Cardiac muscle cell (in vitro differentiated cells and primary cell): ENCODE data around the gene HSD3B1. TPM values are rescaled to one million over a fixed set of nuclear protein-coding genes. Genes with fewer than 3 reads are reported as not detected.
A peak's percentile ranks its signal among the peaks of the same experiment; 100 is the strongest.
"Not testable (repeated sequence)": the region's sequence is repeated elsewhere in the genome, so short reads cannot be mapped to it uniquely, and the experiment has no call there.

ENCODE experiments used
- DNase-seq, 2 donors: peaks; one replicate each; pipeline versions ENCODE4 v3.0.0 to v3.0.0-alpha.2; 2010 to 2017; ENCODE audit warnings: low read depth in 1 of 2, low spot score in 1 of 2
- H3K27ac ChIP-seq: fragments of 200-600 bp; sonication (generic); 2 replicates; pipeline ENCODE4 v1.5.1; 2016
- H3K27me3 ChIP-seq: fragments of 200-600 bp; sonication (generic); 2 replicates; pipeline ENCODE4 v1.6.0; 2016; ENCODE audit warnings: control low read depth
- H3K36me3 ChIP-seq: fragments of 200-600 bp; sonication (generic); 2 replicates; pipeline ENCODE4 v1.5.1; 2016; ENCODE audit warnings: control low read depth
- H3K4me1 ChIP-seq: fragments of 200-600 bp; sonication (generic); 2 replicates; pipeline ENCODE4 v1.8.1; 2017; ENCODE audit warnings: low read depth, mild to moderate bottlenecking, mixed run types
- H3K4me3 ChIP-seq: fragments of 200-600 bp; sonication (generic); 2 replicates; pipeline ENCODE4 v1.5.1; 2016; ENCODE audit warnings: mild to moderate bottlenecking
- H3K9me3 ChIP-seq: fragments of 200-600 bp; sonication (generic); 2 replicates; pipeline ENCODE4 v1.5.1; 2017; ENCODE audit warnings: low read depth, mild to moderate bottlenecking, control low read depth
- polyA plus RNA-seq: library from polyadenylated mRNA; unstranded; fragments of >200 nt; fragmentation: Nextera tagmentation; extraction: Ambion mirVana; gene quantifications from 2 replicates; pipeline ENCODE4 v1.2.1, GENCODE V29; 2016
- total RNA-seq: library from RNA; depleted of rRNA; stranded (reverse); fragments of >200 nt; gene quantifications from 2 replicates; pipeline ENCODE4 v1.2.3, GENCODE V29; 2016
- TF ChIP-seq, protein P1 (sequence below): IDR thresholded peaks from 2 replicates; pipeline ENCODE4 v1.5.1; 2012; ENCODE audit warnings: low read depth, mild to moderate bottlenecking, low read length

HSD3B1 gene
- total and polyA plus RNA-seq, 2 experiments from 2014 or later, result 0.07 to 0.27 TPM

- TF ChIP-seq, protein P1, sequence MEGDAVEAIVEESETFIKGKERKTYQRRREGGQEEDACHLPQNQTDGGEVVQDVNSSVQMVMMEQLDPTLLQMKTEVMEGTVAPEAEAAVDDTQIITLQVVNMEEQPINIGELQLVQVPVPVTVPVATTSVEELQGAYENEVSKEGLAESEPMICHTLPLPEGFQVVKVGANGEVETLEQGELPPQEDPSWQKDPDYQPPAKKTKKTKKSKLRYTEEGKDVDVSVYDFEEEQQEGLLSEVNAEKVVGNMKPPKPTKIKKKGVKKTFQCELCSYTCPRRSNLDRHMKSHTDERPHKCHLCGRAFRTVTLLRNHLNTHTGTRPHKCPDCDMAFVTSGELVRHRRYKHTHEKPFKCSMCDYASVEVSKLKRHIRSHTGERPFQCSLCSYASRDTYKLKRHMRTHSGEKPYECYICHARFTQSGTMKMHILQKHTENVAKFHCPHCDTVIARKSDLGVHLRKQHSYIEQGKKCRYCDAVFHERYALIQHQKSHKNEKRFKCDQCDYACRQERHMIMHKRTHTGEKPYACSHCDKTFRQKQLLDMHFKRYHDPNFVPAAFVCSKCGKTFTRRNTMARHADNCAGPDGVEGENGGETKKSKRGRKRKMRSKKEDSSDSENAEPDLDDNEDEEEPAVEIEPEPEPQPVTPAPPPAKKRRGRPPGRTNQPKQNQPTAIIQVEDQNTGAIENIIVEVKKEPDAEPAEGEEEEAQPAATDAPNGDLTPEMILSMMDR, result no peak
- no peak overlapping the region for H3K4me3 ChIP-seq
- no peaks in the 10 kb centered on the region for H3K27me3 ChIP-seq
- no peaks in the 10 kb centered on the region for H3K4me1 ChIP-seq
- no peak for DNase-seq
- no peaks in the 10 kb centered on the region for H3K36me3 ChIP-seq
- H3K27ac ChIP-seq, result no peak overlapping the region
- no peaks in the 10 kb centered on the region for H3K9me3 ChIP-seq
Measured at GRCh38 chr1:119546641-119547040, 39.6 kb downstream of the HSD3B1 start.

- Histone ChIP-seq H3K27ac (no peak overlapping the region), H3K4me1 (no peaks in the 10 kb centered on the region), H3K36me3 (no peaks in the 10 kb centered on the region), H3K27me3 (no peaks in the 10 kb centered on the region), H3K4me3 (no peak overlapping the region), H3K9me3 (no peaks in the 10 kb centered on the region)
- no peak for DNase-seq
- TF ChIP-seq, protein P1, result no peak
Measured at GRCh38 chr1:119547306-119547705, 40.3 kb downstream of the HSD3B1 start.

- H3K27ac ChIP-seq, result no peak overlapping the region
- H3K4me3 ChIP-seq, result no peak overlapping the region
- no peaks in the 10 kb centered on the region for H3K36me3 ChIP-seq
- H3K27me3 ChIP-seq, result no peaks in the 10 kb centered on the region
- TF ChIP-seq, protein P1, result no peak
- H3K9me3 ChIP-seq, result no peaks in the 10 kb centered on the region
- H3K4me1 ChIP-seq, result no peaks in the 10 kb centered on the region
- DNase-seq, result no peak
Measured at GRCh38 chr1:119547805-119548204, 40.8 kb downstream of the HSD3B1 start.

DNA sequence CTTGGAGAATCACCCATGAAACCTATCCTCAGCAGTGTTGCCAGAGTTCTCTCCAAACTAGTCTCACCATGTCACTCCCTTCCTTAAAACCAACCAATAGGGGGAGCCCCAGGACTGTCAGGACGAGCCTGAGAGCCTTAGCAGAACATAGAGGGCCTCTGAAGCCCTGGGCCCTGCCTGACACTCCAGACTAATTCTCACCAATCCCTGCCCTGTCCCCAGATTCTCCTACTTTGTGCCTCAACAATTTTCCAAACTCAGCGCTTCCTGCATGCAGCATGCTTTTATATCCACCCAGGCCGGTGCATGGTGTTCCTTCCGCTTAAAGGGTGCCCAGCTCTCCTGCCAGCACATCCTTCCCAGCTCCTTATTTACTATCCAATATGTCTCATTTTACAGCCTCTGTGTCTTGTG lies 42.7 kb downstream of the HSD3B1 start:
- Histone ChIP-seq H3K9me3 (no peaks in the 10 kb centered on the region), H3K36me3 (no peaks in the 10 kb centered on the region), H3K4me1 (no peaks in the 10 kb centered on the region), H3K4me3 (no peak overlapping the region), H3K27me3 (no peaks in the 10 kb centered on the region), H3K27ac (no peak overlapping the region)
- TF ChIP-seq, protein P1, result peak; percentile 69
- peak; percentile 87 to 88 for DNase-seq

- Histone ChIP-seq H3K27me3 (no peaks in the 10 kb centered on the region), H3K4me1 (no peaks in the 10 kb centered on the region), H3K9me3 (no peaks in the 10 kb centered on the region), H3K27ac (no peak overlapping the region), H3K4me3 (no peak overlapping the region), H3K36me3 (no peaks in the 10 kb centered on the region)
- DNase-seq, result no peak
- TF ChIP-seq, protein P1, result no peak
Measured at GRCh38 chr1:119550381-119550780, 43.4 kb downstream of the HSD3B1 start.

- DNase-seq, result no peak
- Histone ChIP-seq H3K9me3 (no peaks in the 10 kb centered on the region), H3K27ac (no peak overlapping the region), H3K4me3 (no peak overlapping the region), H3K36me3 (no peaks in the 10 kb centered on the region), H3K27me3 (no peaks in the 10 kb centered on the region), H3K4me1 (no peaks in the 10 kb centered on the region)
- TF ChIP-seq, protein P1, result no peak
Measured at GRCh38 chr1:119551218-119551617, 44.2 kb downstream of the HSD3B1 start.

DNA sequence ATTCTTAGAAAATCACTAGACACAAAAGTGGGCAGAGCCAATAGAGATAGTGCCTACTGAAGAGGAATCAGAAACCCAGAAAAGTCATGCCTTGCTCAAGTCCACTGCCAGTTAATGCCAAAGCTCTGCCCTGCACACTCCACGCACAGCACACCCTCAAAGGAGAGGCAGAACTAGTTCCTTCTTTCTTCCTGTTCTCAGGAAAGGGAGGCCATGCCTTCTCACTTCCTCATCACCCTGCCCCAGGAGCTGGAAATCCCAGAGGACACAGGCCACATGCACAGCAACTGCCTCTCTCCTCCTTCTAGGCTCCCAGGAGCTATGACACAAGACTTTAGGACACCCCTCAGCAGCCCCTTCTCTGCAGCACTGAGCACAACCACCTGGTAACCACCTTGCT lies 45.6 kb downstream of the HSD3B1 start:
- H3K27ac ChIP-seq, H3K4me3 ChIP-seq, H3K9me3 ChIP-seq, H3K36me3 ChIP-seq, H3K4me1 ChIP-seq, DNase-seq, H3K27me3 ChIP-seq: not testable (repeated sequence)

GRCh38 chr1:119553302-119554071 lies 46.5 kb downstream of the HSD3B1 start:
- peak overlapping the region; percentile 35 for H3K27ac ChIP-seq
- H3K4me1 ChIP-seq, H3K4me3 ChIP-seq, H3K36me3 ChIP-seq, H3K9me3 ChIP-seq, H3K27me3 ChIP-seq: not testable (repeated sequence)
- peak in 1 of 2 donors; percentile 47 for DNase-seq
